Neuronal stem cell (in vitro differentiated cells): Measurements from ENCODE around the gene PRDM15.

Experiments used
- DNase-seq: peaks from one replicate; pipeline ENCODE4 v3.0.0-alpha.2; 2013; ENCODE audit warnings: low spot score
- H2AFZ ChIP-seq: one replicate; pipeline ENCODE4 v1.6.1; 2013; ENCODE audit warnings: mild to moderate bottlenecking, low read length, inconsistent platforms
- H2AK5ac ChIP-seq: 2 replicates; pipeline ENCODE4 v1.6.1; 2013; ENCODE audit warnings: low read depth, mild to moderate bottlenecking, inconsistent platforms, low read length, moderate library complexity, mixed read lengths
- H2BK120ac ChIP-seq: 2 replicates; pipeline ENCODE4 v1.6.1; 2013; ENCODE audit warnings: low read depth, mild to moderate bottlenecking, inconsistent platforms, low read length, moderate library complexity, mixed read lengths
- H2BK12ac ChIP-seq: one replicate; pipeline ENCODE4 v1.6.1; 2013; ENCODE audit warnings: low read length, inconsistent platforms
- H2BK15ac ChIP-seq: 2 replicates; pipeline ENCODE4 v1.6.1; 2013; ENCODE audit warnings: mild to moderate bottlenecking, low read length, inconsistent platforms, mixed read lengths
- H2BK5ac ChIP-seq: one replicate; pipeline ENCODE4 v1.6.1; 2013; ENCODE audit warnings: inconsistent platforms, mild to moderate bottlenecking, low read length, moderate library complexity
- H3K14ac ChIP-seq: one replicate; pipeline ENCODE4 v1.6.1; 2013; ENCODE audit warnings: low read length, inconsistent platforms
- H3K18ac ChIP-seq: 2 replicates; pipeline ENCODE4 v1.6.1; 2013; ENCODE audit warnings: low read length, inconsistent platforms
- H3K23ac ChIP-seq: 2 replicates; pipeline ENCODE4 v1.6.1; 2013; ENCODE audit warnings: low read depth, mild to moderate bottlenecking, mixed read lengths, low read length, inconsistent platforms; ENCODE audit not compliant: poor library complexity
- H3K27ac ChIP-seq: replicated peaks from 3 replicates; pipeline ENCODE4 v1.5.1; 2013; ENCODE audit warnings: low read length, inconsistent platforms
- H3K27me3 ChIP-seq, 3 experiments: 2 replicates each; pipeline ENCODE4 v1.6.1; 2013; ENCODE audit warnings: low read length in 3 of 3, mild to moderate bottlenecking in 2 of 3, inconsistent platforms in 1 of 3, low read depth in 1 of 3, mixed read lengths in 1 of 3, moderate library complexity in 1 of 3; ENCODE audit not compliant: control insufficient read depth in 3 of 3, insufficient read depth in 3 of 3
- H3K36me3 ChIP-seq, 2 donors: replicated peaks in 1 of 2; 2 replicates each; pipeline ENCODE4 v1.6.1; 2013; ENCODE audit warnings: low read length in 2 of 2; ENCODE audit not compliant: control insufficient read depth in 2 of 2, insufficient read depth in 2 of 2
- H3K4ac ChIP-seq: 2 replicates; pipeline ENCODE4 v1.6.1; 2013; ENCODE audit warnings: inconsistent platforms, mild to moderate bottlenecking, low read length, moderate library complexity
- H3K4me1 ChIP-seq, 2 donors: 1 replicate in 1 of 2; 2 replicates in 1 of 2; pipeline ENCODE4 v1.6.1; 2013; ENCODE audit warnings: low read length in 2 of 2, low read depth in 1 of 2; ENCODE audit not compliant: control insufficient read depth in 2 of 2, insufficient read depth in 1 of 2
- H3K4me2 ChIP-seq: one replicate; pipeline ENCODE4 v1.6.1; 2013; ENCODE audit warnings: mild to moderate bottlenecking, low read length, inconsistent platforms; ENCODE audit not compliant: insufficient read depth, poor library complexity, severe bottlenecking
- H3K4me3 ChIP-seq, 2 donors: 2 replicates each; pipeline ENCODE4 v1.5.1; 2013; ENCODE audit warnings: low read length in 2 of 2, mild to moderate bottlenecking in 2 of 2, inconsistent platforms in 1 of 2, moderate library complexity in 1 of 2
- H3K79me1 ChIP-seq: one replicate; pipeline ENCODE4 v1.6.1; 2013; ENCODE audit warnings: low read depth, mild to moderate bottlenecking, inconsistent platforms, low read length, moderate library complexity
- H3K9ac ChIP-seq: one replicate; pipeline ENCODE4 v1.6.1; 2013; ENCODE audit warnings: mild to moderate bottlenecking, low read depth, low read length, inconsistent platforms; ENCODE audit not compliant: poor library complexity
- H3K9me3 ChIP-seq, 2 donors: replicated peaks in 1 of 2; 2 replicates each; pipeline versions ENCODE3 to v1.6.1; 2013; ENCODE audit warnings: low read length in 2 of 2, mild to moderate bottlenecking in 2 of 2, inconsistent platforms in 1 of 2, low read depth in 1 of 2, mixed read lengths in 1 of 2, moderate library complexity in 1 of 2; ENCODE audit not compliant: control insufficient read depth in 2 of 2, insufficient read depth in 1 of 2
- H4K8ac ChIP-seq: one replicate; pipeline ENCODE4 v1.6.1; 2013; ENCODE audit warnings: low read depth, mild to moderate bottlenecking, inconsistent platforms, low read length, moderate library complexity
- H4K91ac ChIP-seq: one replicate; pipeline ENCODE4 v1.6.1; 2013; ENCODE audit warnings: low read length, low read depth, mild to moderate bottlenecking, inconsistent platforms; ENCODE audit not compliant: poor library complexity
- WGBS, 2 donors: extraction: QIAGEN DNeasy Blood & Tissue Kit; methylation state at CpG; one replicate each; pipeline ENCODE4 v1.1.7; 2013; ENCODE audit warnings: missing lambda C conversion rate in 2 of 2, mixed read lengths in 1 of 2; ENCODE audit not compliant: insufficient read length in 2 of 2, insufficient replicate concordance in 1 of 2; ENCODE audit errors: extremely low coverage in 2 of 2; 5-methylcytosine and 5-hydroxymethylcytosine counted together

Gene PRDM15

DNA sequence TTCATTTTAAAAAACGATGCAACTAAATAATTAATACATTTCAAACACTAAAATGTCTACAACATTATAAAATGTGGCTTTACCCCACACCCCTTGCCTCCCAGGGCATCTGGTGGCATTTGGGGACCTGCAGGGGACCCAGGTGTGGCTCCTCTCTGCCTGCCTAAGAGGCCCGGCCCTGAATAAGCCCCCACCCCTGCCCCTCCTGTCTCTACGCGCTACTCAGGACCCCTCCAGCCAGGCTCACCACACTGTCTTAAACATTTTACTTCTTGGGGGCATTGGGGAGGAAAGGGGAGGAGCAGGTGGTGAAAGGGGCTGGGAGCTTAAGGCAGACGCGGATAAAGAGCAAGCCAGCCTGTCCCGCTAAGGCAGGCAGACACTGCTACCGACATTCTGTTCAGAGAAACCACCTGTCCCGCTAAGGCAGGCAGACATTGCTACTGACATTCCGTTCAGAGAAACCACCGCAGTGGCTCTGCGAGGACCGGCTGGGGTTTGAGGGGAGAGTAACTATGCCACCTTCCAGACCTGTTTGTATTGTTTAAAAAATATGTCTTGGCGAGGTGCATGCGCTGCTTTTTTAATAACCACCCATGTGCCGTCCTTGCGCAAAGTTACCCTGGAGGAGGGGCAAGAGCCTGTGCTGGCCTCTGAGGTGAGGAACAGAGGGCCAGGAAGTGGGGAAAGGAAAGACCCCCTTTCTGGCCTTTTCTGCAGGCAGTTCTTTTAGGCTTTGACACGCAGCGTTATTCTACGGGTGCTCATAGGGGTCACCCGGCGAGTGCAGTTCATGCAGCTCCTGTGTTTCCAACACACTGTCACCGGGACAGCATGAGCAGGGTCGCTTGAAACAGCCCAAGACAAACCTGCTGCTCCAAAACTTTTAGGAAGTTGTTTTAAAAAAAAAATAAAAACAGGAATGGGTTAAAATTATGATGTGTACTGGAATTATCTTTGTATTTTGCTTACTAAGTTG is 61.0 kb downstream of the PRDM15 start:
- no peak for DNase-seq

DNA sequence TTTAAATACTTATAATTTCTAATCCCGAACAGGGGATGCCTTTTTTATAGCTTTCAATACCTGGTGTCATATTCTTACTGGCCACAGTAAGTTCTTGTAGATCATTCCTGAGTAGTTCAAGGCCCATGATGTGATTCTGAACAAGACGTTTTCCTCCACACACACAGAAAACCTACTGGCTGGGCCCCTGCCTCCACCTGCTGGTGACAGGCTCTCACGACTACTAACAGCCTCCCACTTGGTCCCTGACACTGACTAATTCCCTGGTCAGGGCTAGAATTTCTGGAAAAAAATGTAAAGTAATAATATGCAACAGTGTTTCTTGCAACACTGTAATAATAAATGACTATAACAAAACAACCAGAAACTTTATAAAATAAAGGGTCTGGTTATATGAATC is 61.9 kb downstream of the PRDM15 start:
- Histone ChIP-seq H3K4me2 (no peak overlapping the region), H2BK5ac (no peak overlapping the region), H3K4me1 (no peaks in the 10 kb centered on the region), H3K4ac (no peak overlapping the region), H2AK5ac (no peak overlapping the region), H4K8ac (no peak overlapping the region), H3K79me1 (peaks cover 2% of the 10 kb centered on the region), H3K14ac (no peak overlapping the region), H3K23ac (no peak overlapping the region), H2BK15ac (no peak overlapping the region), H2BK12ac (no peak overlapping the region), H3K27ac (no peak overlapping the region), H4K91ac (no peak overlapping the region), H2BK120ac (no peak overlapping the region), H3K27me3 (no peaks in the 10 kb centered on the region), H3K18ac (no peak overlapping the region), H3K9me3 (no peaks in the 10 kb centered on the region), H3K9ac (no peak overlapping the region), H3K36me3 (peaks cover 5 to 22% of the 10 kb centered on the region in 2 donors), H2AFZ (no peak overlapping the region), H3K4me3 (no peak overlapping the region)
- no CpG with 5 or more reads among the region's 3 CpGs for WGBS, 2 donors
- peak; percentile 32 for DNase-seq

More for the DNA sequence above, 61.0 kb downstream of the PRDM15 start:
- H4K91ac ChIP-seq: no peak overlapping the region
- H3K4ac ChIP-seq: no peak overlapping the region
- H2AK5ac ChIP-seq: peak overlapping the region; percentile 1
- no CpG with 5 or more reads among the region's 24 CpGs for WGBS, 2 donors
- H3K14ac ChIP-seq: no peak overlapping the region
- peaks cover 5 to 22% of the 10 kb centered on the region in 2 donors for H3K36me3 ChIP-seq
- H2BK12ac ChIP-seq: no peak overlapping the region
- no peak overlapping the region for H3K27ac ChIP-seq
- H2BK15ac ChIP-seq: no peak overlapping the region
- no peak overlapping the region for H3K9ac ChIP-seq
- H3K18ac ChIP-seq: no peak overlapping the region
- H2AFZ ChIP-seq: no peak overlapping the region
- H3K4me3 ChIP-seq: no peak overlapping the region
- H3K79me1 ChIP-seq: peaks cover 2% of the 10 kb centered on the region
- H2BK120ac ChIP-seq: no peak overlapping the region
- no peaks in the 10 kb centered on the region for H3K9me3 ChIP-seq
- H3K23ac ChIP-seq: no peak overlapping the region
- no peak overlapping the region for H3K4me2 ChIP-seq
- H4K8ac ChIP-seq: no peak overlapping the region
- H3K4me1 ChIP-seq: no peaks in the 10 kb centered on the region
- H3K27me3 ChIP-seq: no peaks in the 10 kb centered on the region
- H2BK5ac ChIP-seq: peak overlapping the region; percentile 5

DNA sequence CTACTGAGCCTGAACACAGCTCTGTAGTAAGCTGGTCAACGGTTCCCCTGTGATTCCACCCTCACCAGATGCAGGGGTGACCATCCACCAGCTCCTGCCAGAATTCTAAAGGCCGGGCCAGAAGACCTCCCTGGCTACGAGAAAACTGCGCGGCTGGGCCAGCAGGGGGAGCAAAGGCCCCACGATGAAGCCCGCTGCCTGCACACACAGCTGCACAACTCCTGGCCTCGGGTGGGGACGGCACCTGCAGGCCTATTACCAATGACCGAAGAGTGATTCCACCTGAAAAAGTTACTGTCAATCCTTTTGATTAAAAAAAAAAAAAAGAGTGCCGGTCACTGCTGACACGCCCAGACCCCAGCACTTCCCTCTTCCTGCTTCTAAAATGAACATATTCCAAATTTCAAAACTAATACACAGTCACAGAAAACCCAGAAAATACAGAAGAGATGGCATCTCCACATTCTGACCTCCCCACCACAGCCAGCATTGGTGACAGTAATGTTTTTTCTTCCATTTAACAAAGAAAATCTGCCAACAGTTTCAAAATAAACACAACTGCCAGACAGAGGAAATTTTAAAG is 62.5 kb downstream of the PRDM15 start:
- Histone ChIP-seq H3K23ac (peak overlapping the region; percentile 81), H4K8ac (no peak overlapping the region), H3K18ac (peak overlapping the region; percentile 52), H3K27me3 (no peaks in the 10 kb centered on the region), H2BK5ac (peak overlapping the region; percentile 11), H3K4me3 (peak overlapping the region in 1 of 2 donors; percentile 43), H2AFZ (no peak overlapping the region), H2AK5ac (peak overlapping the region; percentile 93), H4K91ac (peak overlapping the region; percentile 98), H2BK12ac (no peak overlapping the region), H3K9me3 (no peaks in the 10 kb centered on the region), H3K36me3 (peaks cover 4 to 19% of the 10 kb centered on the region in 2 donors), H3K9ac (peak overlapping the region; percentile 55), H3K4me2 (no peak overlapping the region), H3K14ac (peak overlapping the region; percentile 76), H3K4me1 (no peaks in the 10 kb centered on the region), H2BK120ac (no peak overlapping the region), H3K4ac (no peak overlapping the region), H3K27ac (no peak overlapping the region), H3K79me1 (peaks cover 2% of the 10 kb centered on the region), H2BK15ac (peak overlapping the region; percentile 78)
- DNase-seq: peak; percentile 39
- WGBS, 2 donors: no CpG with 5 or more reads among the region's 12 CpGs
